DND-41 (cell line): ENCODE measurements around the gene C1QTNF12.

Source experiments
- CTCF ChIP-seq: IDR thresholded peaks from 2 replicates; pipeline ENCODE4 v1.5.1; 2012; ENCODE audit warnings: borderline replicate concordance, low read length, moderate library complexity, mild to moderate bottlenecking; ENCODE audit not compliant: poor library complexity, severe bottlenecking; ENCODE audit errors: extremely low read depth
- EZH2 ChIP-seq: IDR thresholded peaks from 3 replicates; pipeline ENCODE4 v1.6.1; 2012; ENCODE audit warnings: borderline replicate concordance, low read depth, mild to moderate bottlenecking, moderate library complexity, low read length, inconsistent platforms; ENCODE audit not compliant: severe bottlenecking

DNA sequence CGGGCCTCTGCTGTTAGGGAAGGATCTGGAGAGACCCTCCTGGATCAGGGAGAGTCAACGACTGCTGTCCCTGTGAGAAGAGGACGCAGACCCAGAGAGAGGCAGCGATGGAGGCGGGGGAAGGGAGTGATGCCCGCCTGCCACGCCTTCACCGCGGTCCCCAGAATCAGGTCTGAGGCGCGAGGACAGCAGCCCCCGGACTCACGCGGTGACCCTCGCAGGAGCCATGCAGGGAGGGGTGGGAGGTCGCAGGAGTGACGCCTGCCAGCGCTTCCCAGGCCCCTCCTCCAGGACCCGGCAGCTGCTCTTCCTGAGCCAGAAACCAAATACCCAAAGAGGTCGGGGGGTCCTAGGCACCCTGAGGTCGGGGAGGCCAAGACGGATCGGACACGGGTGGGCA is 26.3 kb downstream of the C1QTNF12 start:
- no peak for TF ChIP-seq CTCF
- no peak for TF ChIP-seq EZH2
